ENCODE results near the gene EMC6.

GRCh38 chr17:3659541-3660111 lies 9.0 kb upstream of the EMC6 start:
- peak in 1 of 3 experiments; percentile 11; a peak in 1 of 6 replicates for TF ChIP-seq CTCF (IDR thresholded peaks at IDR 0.05 in 2 of 3, conservative IDR thresholded peaks at IDR 0.05 in 1 of 3; ENCODE audit: borderline replicate concordance in 1 of 3, insufficient read depth in 1 of 3, low read depth in 2 of 3, low read length in 2 of 3)
- peak; percentile 41 for TF ChIP-seq SP1 (IDR thresholded peaks at IDR 0.05; ENCODE audit: low read depth)
- no peak for TF ChIP-seq REST (IDR thresholded peaks at IDR 0.05; ENCODE audit: low read depth)
- TF ChIP-seq CBX3 (IDR thresholded peaks at IDR 0.05; ENCODE audit: low read depth): no peak
- TF ChIP-seq ATF3 (IDR thresholded peaks at IDR 0.05): no peak
- TF ChIP-seq EZH2 (IDR thresholded peaks at IDR 0.05): no peak
- TF ChIP-seq POLR2A (IDR thresholded peaks at IDR 0.05; ENCODE audit: borderline replicate concordance, extremely low read depth, insufficient read depth, insufficient read length): no peak
- TF ChIP-seq EZH2phosphoT487 (IDR thresholded peaks at IDR 0.05; ENCODE audit: borderline replicate concordance): no peak
- TF ChIP-seq JUND (IDR thresholded peaks at IDR 0.05): no peak; the same call in 1 of the 2 replicates
- no peak for TF ChIP-seq TCF7L2 (IDR thresholded peaks at IDR 0.05; ENCODE audit: borderline replicate concordance, extremely low read depth, insufficient read depth, insufficient read length)
- TF ChIP-seq SIN3A (IDR thresholded peaks at IDR 0.05; ENCODE audit: low read depth): no peak
- peak; percentile 47; the same call in 1 of the 2 replicates for TF ChIP-seq FOSL1 (IDR thresholded peaks at IDR 0.05; ENCODE audit: low read depth)
- no peak for TF ChIP-seq MAX (IDR thresholded peaks at IDR 0.05)
- TF ChIP-seq RAD21 (IDR thresholded peaks at IDR 0.05; ENCODE audit: low read depth): no peak
